Kidney (tissue), 14 donors: Measurements from ENCODE around the gene PDZK1. TPM values are rescaled to one million over a fixed set of nuclear protein-coding genes. Genes with fewer than 3 reads are reported as not detected.
A peak's percentile ranks its signal among the peaks of the same experiment; 100 is the strongest.

Source experiments
- DNase-seq, 5 donors: peaks; one replicate each; pipeline ENCODE4 v3.0.0-alpha.2; 2013 to 2020
- FAIRE-seq: peaks from 2 replicates; lab custom pipeline; 2012; peaks lifted over from hg19 to GRCh38; lab: Jason Lieb, UNC
- H3K27ac ChIP-seq, 2 donors: one replicate each; pipeline ENCODE4 v1.7.0; 2013; ENCODE audit warnings: low read depth in 2 of 2, low read length in 2 of 2, inconsistent platforms in 1 of 2
- H3K27me3 ChIP-seq: one replicate; pipeline ENCODE4 v1.7.1; 2013; ENCODE audit warnings: low read length, inconsistent platforms; ENCODE audit not compliant: control insufficient read depth, insufficient read depth
- H3K36me3 ChIP-seq, 3 donors: one replicate each; pipeline versions ENCODE4 v1.7.0 to v1.7.1; 2013; ENCODE audit warnings: low read length in 3 of 3, control low read depth in 1 of 3, inconsistent platforms in 1 of 3; ENCODE audit not compliant: insufficient read depth in 3 of 3, control insufficient read depth in 2 of 3
- H3K4me1 ChIP-seq, 3 donors: one replicate each; pipeline versions ENCODE4 v1.7.0 to v1.7.1; 2013; ENCODE audit warnings: low read length in 3 of 3, inconsistent platforms in 1 of 3, low read depth in 1 of 3; ENCODE audit not compliant: control insufficient read depth in 2 of 3, insufficient read depth in 2 of 3
- H3K4me3 ChIP-seq, 3 donors: one replicate each; pipeline versions ENCODE4 v1.7.0 to v1.8.1; 2013; ENCODE audit warnings: low read length in 3 of 3, control low read depth in 1 of 3, inconsistent platforms in 1 of 3
- H3K9ac ChIP-seq, 3 donors: one replicate each; pipeline versions ENCODE4 v1.7.0 to v1.7.1; 2013; ENCODE audit warnings: low read length in 3 of 3, control low read depth in 1 of 3, inconsistent platforms in 1 of 3
- H3K9me3 ChIP-seq, 3 donors: one replicate each; pipeline versions ENCODE4 v1.7.0 to v1.7.1; 2013; ENCODE audit warnings: low read length in 3 of 3, control low read depth in 1 of 3, inconsistent platforms in 1 of 3; ENCODE audit not compliant: control insufficient read depth in 2 of 3, insufficient read depth in 1 of 3
- intact Hi-C: fragments of 100-400 bp; cut with DNase I; formaldehyde crosslinking; loops from one replicate; pipeline ENCODE4 v1.11.1; 2022
- polyA plus RNA-seq: library from polyadenylated mRNA; stranded (reverse); fragments of 350-450 nt; fragmentation: Illumina TruSeq; extraction: RNeasy Lipid Tissue Mini Kit (QIAGEN cat#74804); gene quantifications from one replicate; pipeline ENCODE4 v1.2.3, GENCODE V29; 2014; ENCODE audit warnings: low read depth, low replicate concordance; ENCODE audit not compliant: insufficient read depth
- total RNA-seq: library from RNA; stranded (reverse); fragmentation: NEBNext Ultra II Directional; extraction: Animal tissue kit (Norgen Biotek cat#: 25700); gene quantifications from one replicate; pipeline ENCODE4 v1.2.1, GENCODE V29; 2021
- TF ChIP-seq, protein P1 (sequence below): IDR thresholded peaks from 3 replicates; pipeline ENCODE4 v1.5.1; 2012; ENCODE audit warnings: mild to moderate bottlenecking, moderate library complexity, borderline replicate concordance; ENCODE audit not compliant: insufficient read depth; ENCODE audit errors: extremely low read depth
- donor health status: control.
- donor health status: control.
- donor health status: control.
- donor health status: control.
- donor health status: control.
- donor health status: DM: yes; HTN: yes; CAD: no.
- donor health status: Normal renal cell carcinoma (clear cell type).

Gene PDZK1
- total and polyA plus RNA-seq, 2 donors from 2014 or later: 152 to 659 TPM

DNA sequence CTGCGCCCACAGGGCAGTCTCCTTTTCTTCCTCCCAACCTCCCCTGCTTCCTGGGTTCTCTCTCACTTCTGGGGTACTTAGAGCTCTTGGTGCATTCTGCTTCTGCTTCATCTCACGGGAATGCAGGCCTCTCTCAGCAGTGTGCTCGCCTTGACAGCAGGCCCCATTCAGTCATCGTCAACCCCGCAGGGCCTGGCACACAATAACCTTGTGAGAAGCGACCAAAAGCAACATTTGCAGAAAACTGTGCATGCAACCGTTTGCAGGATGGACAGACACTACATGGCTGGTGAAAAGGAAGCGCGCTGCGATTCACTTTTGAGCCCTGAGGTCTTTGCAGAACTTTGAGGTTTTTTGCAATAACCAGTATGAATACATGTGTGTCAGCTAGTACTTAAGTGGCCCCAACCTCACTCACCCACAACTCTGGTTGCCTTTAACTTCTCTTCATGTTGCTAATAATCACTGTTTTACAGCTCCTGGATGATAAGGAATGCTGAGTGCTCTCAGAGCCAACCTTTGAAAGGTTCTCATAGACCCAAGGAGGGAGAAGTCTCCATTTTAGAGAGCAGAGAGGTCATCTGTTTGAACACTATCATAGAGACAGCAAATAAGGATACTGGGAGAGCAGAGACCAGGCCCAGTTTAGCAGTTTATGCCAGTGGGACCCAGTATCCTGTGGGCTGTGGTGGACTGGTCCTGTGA is 9.6 kb upstream of the PDZK1 start:
- TF ChIP-seq, protein P1, sequence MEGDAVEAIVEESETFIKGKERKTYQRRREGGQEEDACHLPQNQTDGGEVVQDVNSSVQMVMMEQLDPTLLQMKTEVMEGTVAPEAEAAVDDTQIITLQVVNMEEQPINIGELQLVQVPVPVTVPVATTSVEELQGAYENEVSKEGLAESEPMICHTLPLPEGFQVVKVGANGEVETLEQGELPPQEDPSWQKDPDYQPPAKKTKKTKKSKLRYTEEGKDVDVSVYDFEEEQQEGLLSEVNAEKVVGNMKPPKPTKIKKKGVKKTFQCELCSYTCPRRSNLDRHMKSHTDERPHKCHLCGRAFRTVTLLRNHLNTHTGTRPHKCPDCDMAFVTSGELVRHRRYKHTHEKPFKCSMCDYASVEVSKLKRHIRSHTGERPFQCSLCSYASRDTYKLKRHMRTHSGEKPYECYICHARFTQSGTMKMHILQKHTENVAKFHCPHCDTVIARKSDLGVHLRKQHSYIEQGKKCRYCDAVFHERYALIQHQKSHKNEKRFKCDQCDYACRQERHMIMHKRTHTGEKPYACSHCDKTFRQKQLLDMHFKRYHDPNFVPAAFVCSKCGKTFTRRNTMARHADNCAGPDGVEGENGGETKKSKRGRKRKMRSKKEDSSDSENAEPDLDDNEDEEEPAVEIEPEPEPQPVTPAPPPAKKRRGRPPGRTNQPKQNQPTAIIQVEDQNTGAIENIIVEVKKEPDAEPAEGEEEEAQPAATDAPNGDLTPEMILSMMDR: no peak
- Histone ChIP-seq H3K27ac (no peak overlapping the region), H3K27me3 (no peaks in the 10 kb centered on the region), H3K9me3 (no peaks in the 10 kb centered on the region), H3K4me1 (peaks cover 0 to 26% (median 23%) of the 10 kb centered on the region in 3 donors), H3K9ac (no peak overlapping the region), H3K4me3 (no peak overlapping the region), H3K36me3 (no peaks in the 10 kb centered on the region)
- FAIRE-seq: no peak
- no peak for DNase-seq
- intact Hi-C loops: no loop called here

GRCh38 chr1:145714524-145715111 is 7.5 kb upstream of the PDZK1 start:
- TF ChIP-seq, protein P1: no peak
- Histone ChIP-seq H3K9ac (peak overlapping the region in 2 of 3 donors; percentile 35 to 56), H3K27ac (peak overlapping the region; percentile 89 to 93), H3K4me3 (no peak overlapping the region), H3K9me3 (no peaks in the 10 kb centered on the region), H3K4me1 (peaks cover 4 to 30% (median 23%) of the 10 kb centered on the region in 3 donors), H3K36me3 (no peaks in the 10 kb centered on the region), H3K27me3 (no peaks in the 10 kb centered on the region)
- FAIRE-seq (no peak), DNase-seq (peak in 3 of 5 donors; percentile 21 to 43 (median 23))
- intact Hi-C loops: no loop called here

GRCh38 chr1:145711213-145711651 is 4.1 kb upstream of the PDZK1 start:
- H3K36me3 ChIP-seq: no peaks in the 10 kb centered on the region
- no peaks in the 10 kb centered on the region for H3K27me3 ChIP-seq
- H3K9ac ChIP-seq: no peak overlapping the region
- no peak for FAIRE-seq
- peaks cover 4 to 40% (median 35%) of the 10 kb centered on the region in 3 donors for H3K4me1 ChIP-seq
- no peaks in the 10 kb centered on the region for H3K9me3 ChIP-seq
- H3K4me3 ChIP-seq: no peak overlapping the region
- H3K27ac ChIP-seq: peak overlapping the region; percentile 87 to 88
- peak; percentile 69 to 94 (median 84) for DNase-seq
- intact Hi-C loops: no loop called here
- TF ChIP-seq, protein P1: no peak
